ENCODE measurements around the gene SH3D21.

DNA sequence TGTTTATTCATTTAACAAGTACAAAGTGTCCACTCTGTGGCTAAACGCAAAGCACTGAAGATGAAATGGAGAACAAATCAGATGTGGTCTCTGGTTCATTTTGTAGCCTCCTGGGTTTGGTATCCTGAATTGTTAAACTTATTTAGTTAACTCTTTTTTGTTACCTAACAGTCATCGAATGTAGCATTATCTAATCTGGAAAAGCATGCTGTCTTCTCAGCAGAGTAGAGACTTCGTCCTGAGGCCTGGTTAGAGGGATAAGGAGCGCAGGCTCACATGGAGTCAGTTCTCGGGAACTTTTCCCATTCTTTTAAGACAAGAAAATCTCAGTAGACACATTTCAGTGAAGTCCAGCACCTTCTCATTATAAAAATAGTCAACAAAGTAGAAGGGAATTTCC lies 33.1 kb upstream of the SH3D21 start:
- TF ChIP-seq, protein P1, sequence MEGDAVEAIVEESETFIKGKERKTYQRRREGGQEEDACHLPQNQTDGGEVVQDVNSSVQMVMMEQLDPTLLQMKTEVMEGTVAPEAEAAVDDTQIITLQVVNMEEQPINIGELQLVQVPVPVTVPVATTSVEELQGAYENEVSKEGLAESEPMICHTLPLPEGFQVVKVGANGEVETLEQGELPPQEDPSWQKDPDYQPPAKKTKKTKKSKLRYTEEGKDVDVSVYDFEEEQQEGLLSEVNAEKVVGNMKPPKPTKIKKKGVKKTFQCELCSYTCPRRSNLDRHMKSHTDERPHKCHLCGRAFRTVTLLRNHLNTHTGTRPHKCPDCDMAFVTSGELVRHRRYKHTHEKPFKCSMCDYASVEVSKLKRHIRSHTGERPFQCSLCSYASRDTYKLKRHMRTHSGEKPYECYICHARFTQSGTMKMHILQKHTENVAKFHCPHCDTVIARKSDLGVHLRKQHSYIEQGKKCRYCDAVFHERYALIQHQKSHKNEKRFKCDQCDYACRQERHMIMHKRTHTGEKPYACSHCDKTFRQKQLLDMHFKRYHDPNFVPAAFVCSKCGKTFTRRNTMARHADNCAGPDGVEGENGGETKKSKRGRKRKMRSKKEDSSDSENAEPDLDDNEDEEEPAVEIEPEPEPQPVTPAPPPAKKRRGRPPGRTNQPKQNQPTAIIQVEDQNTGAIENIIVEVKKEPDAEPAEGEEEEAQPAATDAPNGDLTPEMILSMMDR (IDR thresholded peaks at IDR 0.05), result no peak
- TF ChIP-seq POLR2A (IDR thresholded peaks at IDR 0.05), result no peak

Measured in thyroid gland (tissue), 4 donors.